ENCODE results near the gene UMODL1.

Gene UMODL1

DNA sequence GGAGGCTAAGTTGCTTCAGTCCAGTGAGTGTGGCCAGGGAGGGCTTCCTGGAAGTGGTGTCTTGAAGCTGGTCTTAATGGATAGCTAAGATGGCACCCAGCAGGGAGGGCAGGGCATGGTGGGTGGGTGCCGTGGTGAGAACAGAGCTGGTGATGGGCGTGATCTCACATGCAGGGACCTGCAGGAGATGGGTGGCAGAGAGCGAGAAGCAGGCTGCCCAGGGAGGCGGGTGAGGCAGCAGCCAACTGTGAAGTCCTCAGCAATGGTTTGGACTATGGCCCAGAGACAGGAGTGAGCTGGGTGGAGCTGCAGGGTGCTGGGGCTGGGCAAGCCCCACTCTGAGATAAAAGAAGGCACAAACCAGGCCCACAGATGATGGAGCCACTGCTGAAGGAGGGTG, 50.7 kb downstream of the UMODL1 start (continued):
- TF ChIP-seq, protein P1, sequence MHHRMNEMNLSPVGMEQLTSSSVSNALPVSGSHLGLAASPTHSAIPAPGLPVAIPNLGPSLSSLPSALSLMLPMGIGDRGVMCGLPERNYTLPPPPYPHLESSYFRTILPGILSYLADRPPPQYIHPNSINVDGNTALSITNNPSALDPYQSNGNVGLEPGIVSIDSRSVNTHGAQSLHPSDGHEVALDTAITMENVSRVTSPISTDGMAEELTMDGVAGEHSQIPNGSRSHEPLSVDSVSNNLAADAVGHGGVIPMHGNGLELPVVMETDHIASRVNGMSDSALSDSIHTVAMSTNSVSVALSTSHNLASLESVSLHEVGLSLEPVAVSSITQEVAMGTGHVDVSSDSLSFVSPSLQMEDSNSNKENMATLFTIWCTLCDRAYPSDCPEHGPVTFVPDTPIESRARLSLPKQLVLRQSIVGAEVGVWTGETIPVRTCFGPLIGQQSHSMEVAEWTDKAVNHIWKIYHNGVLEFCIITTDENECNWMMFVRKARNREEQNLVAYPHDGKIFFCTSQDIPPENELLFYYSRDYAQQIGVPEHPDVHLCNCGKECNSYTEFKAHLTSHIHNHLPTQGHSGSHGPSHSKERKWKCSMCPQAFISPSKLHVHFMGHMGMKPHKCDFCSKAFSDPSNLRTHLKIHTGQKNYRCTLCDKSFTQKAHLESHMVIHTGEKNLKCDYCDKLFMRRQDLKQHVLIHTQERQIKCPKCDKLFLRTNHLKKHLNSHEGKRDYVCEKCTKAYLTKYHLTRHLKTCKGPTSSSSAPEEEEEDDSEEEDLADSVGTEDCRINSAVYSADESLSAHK (tag by site-specific recombination; IDR thresholded peaks at IDR 0.05) = no peak
- TF ChIP-seq ZNF335 (tag by site-specific recombination; conservative IDR thresholded peaks at IDR 0.05) = no peak
- TF ChIP-seq, protein P2, sequence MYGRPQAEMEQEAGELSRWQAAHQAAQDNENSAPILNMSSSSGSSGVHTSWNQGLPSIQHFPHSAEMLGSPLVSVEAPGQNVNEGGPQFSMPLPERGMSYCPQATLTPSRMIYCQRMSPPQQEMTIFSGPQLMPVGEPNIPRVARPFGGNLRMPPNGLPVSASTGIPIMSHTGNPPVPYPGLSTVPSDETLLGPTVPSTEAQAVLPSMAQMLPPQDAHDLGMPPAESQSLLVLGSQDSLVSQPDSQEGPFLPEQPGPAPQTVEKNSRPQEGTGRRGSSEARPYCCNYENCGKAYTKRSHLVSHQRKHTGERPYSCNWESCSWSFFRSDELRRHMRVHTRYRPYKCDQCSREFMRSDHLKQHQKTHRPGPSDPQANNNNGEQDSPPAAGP (tag by site-specific recombination; IDR thresholded peaks at IDR 0.05) = 0 out of 2 replicates have a peak, but pooled peaks have one; percentile 37
- no peak for TF ChIP-seq ZNF530 (tag by site-specific recombination; IDR thresholded peaks at IDR 0.05; ENCODE audit: low read depth)
- TF ChIP-seq ZNF211 (tag by site-specific recombination; IDR thresholded peaks at IDR 0.05; ENCODE audit: low read depth) = no peak
- TF ChIP-seq, protein P3, sequence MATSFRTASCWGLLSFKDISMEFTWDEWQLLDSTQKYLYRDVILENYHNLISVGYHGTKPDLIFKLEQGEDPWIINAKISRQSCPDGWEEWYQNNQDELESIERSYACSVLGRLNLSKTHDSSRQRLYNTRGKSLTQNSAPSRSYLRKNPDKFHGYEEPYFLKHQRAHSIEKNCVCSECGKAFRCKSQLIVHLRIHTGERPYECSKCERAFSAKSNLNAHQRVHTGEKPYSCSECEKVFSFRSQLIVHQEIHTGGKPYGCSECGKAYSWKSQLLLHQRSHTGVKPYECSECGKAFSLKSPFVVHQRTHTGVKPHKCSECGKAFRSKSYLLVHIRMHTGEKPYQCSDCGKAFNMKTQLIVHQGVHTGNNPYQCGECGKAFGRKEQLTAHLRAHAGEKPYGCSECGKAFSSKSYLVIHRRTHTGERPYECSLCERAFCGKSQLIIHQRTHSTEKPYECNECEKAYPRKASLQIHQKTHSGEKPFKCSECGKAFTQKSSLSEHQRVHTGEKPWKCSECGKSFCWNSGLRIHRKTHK (tag by site-specific recombination; IDR thresholded peaks at IDR 0.05) = no peak
- TF ChIP-seq KLF1 (tag by site-specific recombination; IDR thresholded peaks at IDR 0.05) = peak; percentile 70
- TF ChIP-seq, protein P4, sequence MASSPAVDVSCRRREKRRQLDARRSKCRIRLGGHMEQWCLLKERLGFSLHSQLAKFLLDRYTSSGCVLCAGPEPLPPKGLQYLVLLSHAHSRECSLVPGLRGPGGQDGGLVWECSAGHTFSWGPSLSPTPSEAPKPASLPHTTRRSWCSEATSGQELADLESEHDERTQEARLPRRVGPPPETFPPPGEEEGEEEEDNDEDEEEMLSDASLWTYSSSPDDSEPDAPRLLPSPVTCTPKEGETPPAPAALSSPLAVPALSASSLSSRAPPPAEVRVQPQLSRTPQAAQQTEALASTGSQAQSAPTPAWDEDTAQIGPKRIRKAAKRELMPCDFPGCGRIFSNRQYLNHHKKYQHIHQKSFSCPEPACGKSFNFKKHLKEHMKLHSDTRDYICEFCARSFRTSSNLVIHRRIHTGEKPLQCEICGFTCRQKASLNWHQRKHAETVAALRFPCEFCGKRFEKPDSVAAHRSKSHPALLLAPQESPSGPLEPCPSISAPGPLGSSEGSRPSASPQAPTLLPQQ (tag by site-specific recombination; IDR thresholded peaks at IDR 0.05) = no peak

DNA sequence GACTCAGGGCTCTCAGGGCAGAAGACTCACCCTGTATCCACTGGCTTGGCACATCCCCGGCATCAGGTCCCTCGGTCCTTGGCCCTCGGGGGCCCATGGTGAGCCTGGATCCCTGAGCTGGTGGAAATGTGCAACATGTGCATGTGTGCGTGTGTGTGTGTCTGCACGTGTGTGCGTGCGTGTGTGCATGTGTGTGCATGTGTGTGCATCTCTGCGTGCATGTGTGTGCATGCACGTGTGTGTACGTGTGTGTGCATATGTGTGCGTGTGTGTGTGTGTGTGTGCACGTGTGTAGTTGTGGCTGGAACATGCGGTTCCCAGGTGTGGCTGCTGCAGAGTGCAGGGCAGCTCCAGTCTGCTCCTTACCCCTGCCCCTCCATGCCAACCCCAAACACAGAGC, 51.3 kb downstream of the UMODL1 start:
- ChIA-PET CTCF (no interaction called here), POLR2A (no interaction called here)
- TF ChIP-seq, protein P5, sequence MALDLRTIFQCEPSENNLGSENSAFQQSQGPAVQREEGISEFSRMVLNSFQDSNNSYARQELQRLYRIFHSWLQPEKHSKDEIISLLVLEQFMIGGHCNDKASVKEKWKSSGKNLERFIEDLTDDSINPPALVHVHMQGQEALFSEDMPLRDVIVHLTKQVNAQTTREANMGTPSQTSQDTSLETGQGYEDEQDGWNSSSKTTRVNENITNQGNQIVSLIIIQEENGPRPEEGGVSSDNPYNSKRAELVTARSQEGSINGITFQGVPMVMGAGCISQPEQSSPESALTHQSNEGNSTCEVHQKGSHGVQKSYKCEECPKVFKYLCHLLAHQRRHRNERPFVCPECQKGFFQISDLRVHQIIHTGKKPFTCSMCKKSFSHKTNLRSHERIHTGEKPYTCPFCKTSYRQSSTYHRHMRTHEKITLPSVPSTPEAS (tag by site-specific recombination; IDR thresholded peaks at IDR 0.05) = peak; percentile 99
- TF ChIP-seq, protein P6, sequence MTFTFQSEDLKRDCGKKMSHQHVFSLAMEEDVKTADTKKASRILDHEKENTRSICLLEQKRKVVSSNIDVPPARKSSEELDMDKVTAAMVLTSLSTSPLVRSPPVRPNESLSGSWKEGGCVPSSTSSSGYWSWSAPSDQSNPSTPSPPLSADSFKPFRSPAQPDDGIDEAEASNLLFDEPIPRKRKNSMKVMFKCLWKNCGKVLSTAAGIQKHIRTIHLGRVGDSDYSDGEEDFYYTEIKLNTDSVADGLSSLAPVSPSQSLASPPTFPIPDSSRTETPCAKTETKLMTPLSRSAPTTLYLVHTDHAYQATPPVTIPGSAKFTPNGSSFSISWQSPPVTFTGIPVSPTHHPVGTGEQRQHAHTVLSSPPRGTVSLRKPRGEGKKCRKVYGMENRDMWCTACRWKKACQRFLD (tag by site-specific recombination; IDR thresholded peaks at IDR 0.05) = no peak
- TF ChIP-seq SCRT2 (tag by site-specific recombination; IDR thresholded peaks at IDR 0.05) (0 out of 2 replicates have a peak, but pooled peaks have one; percentile 29), ZBTB48 (tag by site-specific recombination; IDR thresholded peaks at IDR 0.05) (no peak)
- no peaks in the 10 kb centered on the region for H3K36me3 ChIP-seq (ENCODE audit: control insufficient read depth in 2 of 2, insufficient read depth in 1 of 2, low read length in 2 of 2)
- no peaks in the 10 kb centered on the region for H3K9me3 ChIP-seq (ENCODE audit: control insufficient read depth, insufficient read depth, low read depth, low read length)
- no peak overlapping the region for H3K27ac ChIP-seq (ENCODE audit: extremely low read depth, low read depth, low read length)
- H3K4me3 ChIP-seq (ENCODE audit: low read depth, low read length) = no peak overlapping the region
- no peaks in the 10 kb centered on the region for H3K4me1 ChIP-seq (ENCODE audit: control insufficient read depth, insufficient read depth, low read length)

DNA sequence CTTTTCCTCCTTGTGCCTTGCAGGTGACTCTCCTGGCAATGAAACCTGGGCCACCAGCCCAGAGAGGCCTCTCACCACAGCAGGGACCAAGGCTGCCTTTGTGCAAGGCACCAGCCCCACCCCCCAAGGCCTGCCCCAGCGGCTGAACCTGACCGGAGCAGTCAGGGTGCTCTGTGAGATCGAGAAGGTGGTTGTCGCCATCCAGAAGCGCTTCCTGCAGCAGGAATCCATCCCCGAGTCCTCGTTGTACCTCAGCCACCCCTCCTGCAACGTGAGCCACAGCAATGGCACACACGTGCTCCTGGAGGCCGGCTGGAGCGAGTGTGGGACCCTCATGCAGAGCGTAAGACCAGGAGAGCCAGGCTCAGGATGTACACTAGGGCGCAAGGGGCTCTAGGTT, 51.7 kb downstream of the UMODL1 start:
- Histone ChIP-seq H3K36me3 (ENCODE audit: control insufficient read depth in 2 of 2, insufficient read depth in 1 of 2, low read length in 2 of 2) (no peaks in the 10 kb centered on the region), H3K27ac (ENCODE audit: extremely low read depth, low read depth, low read length) (no peak overlapping the region), H3K4me1 (ENCODE audit: control insufficient read depth, insufficient read depth, low read length) (no peaks in the 10 kb centered on the region), H3K4me3 (ENCODE audit: low read depth, low read length) (no peak overlapping the region), H3K9me3 (ENCODE audit: control insufficient read depth, insufficient read depth, low read depth, low read length) (no peaks in the 10 kb centered on the region)
- TF ChIP-seq, protein P5 (tag by site-specific recombination; IDR thresholded peaks at IDR 0.05) = peak; percentile 10; the same call in 1 of the 2 replicates
- TF ChIP-seq, protein P7, sequence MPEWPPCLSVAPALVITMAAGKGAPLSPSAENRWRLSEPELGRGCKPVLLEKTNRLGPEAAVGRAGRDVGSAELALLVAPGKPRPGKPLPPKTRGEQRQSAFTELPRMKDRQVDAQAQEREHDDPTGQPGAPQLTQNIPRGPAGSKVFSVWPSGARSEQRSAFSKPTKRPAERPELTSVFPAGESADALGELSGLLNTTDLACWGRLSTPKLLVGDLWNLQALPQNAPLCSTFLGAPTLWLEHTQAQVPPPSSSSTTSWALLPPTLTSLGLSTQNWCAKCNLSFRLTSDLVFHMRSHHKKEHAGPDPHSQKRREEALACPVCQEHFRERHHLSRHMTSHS (tag by site-specific recombination; IDR thresholded peaks at IDR 0.05) = no peak
- POLR2A ChIA-PET = no interaction called here
- CTCF ChIA-PET = no interaction called here

Data from HEK293 (cell line).